AG09319 (cell line): Measurements from ENCODE around the gene OR10T2.
"Not testable (repeated sequence)": the region's sequence is repeated elsewhere in the genome, so short reads cannot be mapped to it uniquely, and the experiment has no call there.

Experiments
- DNase-seq: peaks from one replicate; pipeline ENCODE4 v3.0.0-alpha.2; 2010; ENCODE audit warnings: low read depth; ENCODE audit errors: extremely low read depth
- TF ChIP-seq, protein P1 (sequence below): IDR thresholded peaks from 2 replicates; pipeline ENCODE4 v1.5.1; 2011; ENCODE audit warnings: low read depth, mild to moderate bottlenecking, inconsistent platforms, low read length, moderate library complexity

The OR10T2 gene

DNA sequence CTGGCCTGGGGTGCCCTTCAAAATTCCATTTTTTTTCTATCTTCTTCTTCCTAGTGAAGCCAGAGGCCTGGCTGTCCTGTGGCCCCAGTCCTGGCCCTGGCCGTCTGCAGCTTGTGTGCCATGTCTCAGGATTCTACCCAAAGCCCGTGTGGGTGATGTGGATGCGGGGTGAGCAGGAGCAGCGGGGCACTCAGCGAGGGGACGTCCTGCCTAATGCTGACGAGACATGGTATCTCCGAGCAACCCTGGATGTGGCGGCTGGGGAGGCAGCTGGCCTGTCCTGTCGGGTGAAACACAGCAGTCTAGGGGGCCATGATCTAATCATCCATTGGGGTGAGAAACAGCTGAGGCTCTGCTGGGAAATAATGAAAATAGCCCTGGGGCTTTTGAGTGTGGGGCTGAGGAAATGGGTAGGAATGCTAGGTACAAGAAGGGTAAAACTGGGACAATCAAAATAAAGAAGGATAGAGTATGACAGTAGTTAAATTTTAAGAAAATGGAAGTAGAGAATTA, 43.4 kb downstream of the OR10T2 start:
- TF ChIP-seq, protein P1, sequence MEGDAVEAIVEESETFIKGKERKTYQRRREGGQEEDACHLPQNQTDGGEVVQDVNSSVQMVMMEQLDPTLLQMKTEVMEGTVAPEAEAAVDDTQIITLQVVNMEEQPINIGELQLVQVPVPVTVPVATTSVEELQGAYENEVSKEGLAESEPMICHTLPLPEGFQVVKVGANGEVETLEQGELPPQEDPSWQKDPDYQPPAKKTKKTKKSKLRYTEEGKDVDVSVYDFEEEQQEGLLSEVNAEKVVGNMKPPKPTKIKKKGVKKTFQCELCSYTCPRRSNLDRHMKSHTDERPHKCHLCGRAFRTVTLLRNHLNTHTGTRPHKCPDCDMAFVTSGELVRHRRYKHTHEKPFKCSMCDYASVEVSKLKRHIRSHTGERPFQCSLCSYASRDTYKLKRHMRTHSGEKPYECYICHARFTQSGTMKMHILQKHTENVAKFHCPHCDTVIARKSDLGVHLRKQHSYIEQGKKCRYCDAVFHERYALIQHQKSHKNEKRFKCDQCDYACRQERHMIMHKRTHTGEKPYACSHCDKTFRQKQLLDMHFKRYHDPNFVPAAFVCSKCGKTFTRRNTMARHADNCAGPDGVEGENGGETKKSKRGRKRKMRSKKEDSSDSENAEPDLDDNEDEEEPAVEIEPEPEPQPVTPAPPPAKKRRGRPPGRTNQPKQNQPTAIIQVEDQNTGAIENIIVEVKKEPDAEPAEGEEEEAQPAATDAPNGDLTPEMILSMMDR, result no peak
- no peak for DNase-seq

DNA sequence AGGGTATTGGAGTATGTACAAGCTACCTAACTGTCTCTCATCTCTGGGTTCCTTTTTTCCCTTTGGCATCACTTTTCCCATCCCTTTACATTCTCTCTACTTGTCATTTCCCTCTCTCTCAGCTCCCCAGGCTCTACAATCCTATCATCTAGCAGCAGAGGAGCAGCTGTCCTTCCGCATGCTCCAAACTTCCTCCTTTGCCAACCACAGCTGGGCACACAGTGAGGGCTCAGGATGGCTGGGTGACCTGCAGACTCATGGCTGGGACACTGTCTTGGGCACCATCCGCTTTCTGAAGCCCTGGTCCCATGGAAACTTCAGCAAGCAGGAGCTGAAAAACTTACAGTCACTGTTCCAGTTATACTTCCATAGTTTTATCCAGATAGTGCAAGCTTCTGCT, 45.0 kb downstream of the OR10T2 start:
- TF ChIP-seq, protein P1, result no peak
- no peak for DNase-seq

DNA sequence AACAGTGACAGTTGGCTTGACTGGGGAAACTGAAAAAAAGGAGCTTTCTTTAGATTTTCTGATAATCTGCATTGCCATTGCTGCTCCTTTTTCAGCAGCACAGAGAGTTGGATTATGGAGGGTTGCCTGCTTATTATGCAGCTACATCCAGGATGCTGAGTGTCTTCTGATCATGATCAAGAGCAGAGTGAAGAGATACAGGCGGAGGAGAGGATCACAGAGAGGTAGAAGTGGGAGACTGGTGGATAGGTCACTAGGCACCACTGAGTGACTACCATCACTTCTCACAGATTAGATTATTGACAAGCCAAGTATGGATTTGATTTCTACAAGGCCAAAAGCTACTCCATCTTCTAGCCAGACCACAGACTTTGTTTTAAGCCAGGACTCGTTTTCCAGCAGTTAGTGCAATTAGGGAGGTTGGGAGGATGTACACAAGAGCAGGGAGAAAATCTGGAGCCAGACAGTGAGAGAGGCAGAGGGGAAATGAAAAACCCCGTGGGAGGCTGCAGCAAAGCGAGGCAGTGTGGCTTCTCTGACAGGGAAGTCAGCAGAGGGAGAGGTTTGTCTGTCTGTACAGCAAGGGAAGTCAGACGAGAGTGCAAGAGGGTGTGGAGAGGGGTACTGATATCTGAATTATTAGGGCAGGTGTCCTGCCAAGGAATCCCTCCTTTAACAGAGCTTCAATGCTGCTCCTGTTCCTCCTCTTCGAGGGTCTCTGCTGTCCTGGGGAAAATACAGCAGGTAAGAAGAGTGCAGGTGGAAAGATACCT, 45.8 kb downstream of the OR10T2 start, which contains the start of gene CD1E:
Gene CD1E (plus strand): TSS at position 592 of the 773 bp plus-strand sequence. CDS start 95 bp downstream, at position 687.
- no peak for DNase-seq

DNA sequence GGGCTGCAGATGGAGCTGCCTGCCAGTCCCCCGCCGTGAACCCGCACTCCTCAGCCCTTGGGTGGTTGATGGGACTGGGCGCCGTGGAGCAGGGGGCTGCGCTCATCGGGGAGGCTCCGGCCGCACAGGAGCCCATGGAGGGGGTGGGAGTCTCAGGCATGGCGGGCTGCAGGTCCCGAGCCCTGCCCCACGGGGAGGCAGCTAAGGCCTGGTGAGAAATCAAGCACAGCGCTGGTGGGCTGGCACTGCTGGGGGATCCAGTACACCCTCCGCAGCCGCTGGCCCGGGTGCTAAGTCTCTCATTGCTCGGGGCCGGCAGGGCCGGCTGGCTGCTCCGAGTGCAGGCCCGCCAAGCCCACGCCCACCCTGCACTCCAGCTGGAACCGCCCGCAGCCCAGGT, 50.3 kb downstream of the OR10T2 start:
- not testable (repeated sequence) for DNase-seq

More for the DNA sequence above, 45.8 kb downstream of the OR10T2 start, which contains the start of gene CD1E:
- TF ChIP-seq, protein P1, result no peak
